T1000 (cell line): ENCODE measurements around the gene ADAMTS7.
"Not testable (repeated sequence)": the region's sequence is repeated elsewhere in the genome, so short reads cannot be mapped to it uniquely, and the experiment has no call there.

Experiments used
- DNase-seq: peaks from one replicate; lab custom pipeline; 2025; ENCODE audit warnings: mixed read lengths; lab: John Stamatoyannopoulos, UW

The ADAMTS7 gene

GRCh38 chr15:78726870-78727551 is 84.3 kb downstream of the ADAMTS7 start:
- DNase-seq: no peak

- not testable (repeated sequence) for DNase-seq
These were observed 91.3 kb downstream of the ADAMTS7 start for GRCh38 chr15:78719819-78720450.

GRCh38 chr15:78718837-78719236 is 92.4 kb downstream of the ADAMTS7 start:
- DNase-seq: no peak

- DNase-seq: no peak
These were observed 93.2 kb downstream of the ADAMTS7 start for GRCh38 chr15:78717956-78718656.

- DNase-seq: no peak
These were observed 94.6 kb downstream of the ADAMTS7 start for GRCh38 chr15:78716651-78717050.

- DNase-seq: no peak
These were observed 95.3 kb downstream of the ADAMTS7 start for GRCh38 chr15:78715930-78716329.

- no peak for DNase-seq
These were observed 95.8 kb downstream of the ADAMTS7 start for GRCh38 chr15:78715434-78715833.

GRCh38 chr15:78714890-78715289 is 96.4 kb downstream of the ADAMTS7 start:
- no peak for DNase-seq

GRCh38 chr15:78712797-78713515 is 98.3 kb downstream of the ADAMTS7 start:
- DNase-seq: no peak

- no peak for DNase-seq
These were observed 99.6 kb downstream of the ADAMTS7 start for GRCh38 chr15:78711638-78712037.

- peak; percentile 17 for DNase-seq
These were observed 101.9 kb downstream of the ADAMTS7 start for GRCh38 chr15:78709263-78709882.
